ENCODE data around the gene PGAP6. TPM values are rescaled to one million over a fixed set of nuclear protein-coding genes. Genes with fewer than 3 reads are reported as not detected.
"Not testable (repeated sequence)": the region's sequence is repeated elsewhere in the genome, so short reads cannot be mapped to it uniquely, and the experiment has no call there.

Gene PGAP6
- total and polyA plus RNA-seq, 9 of the 15 experiments (the other 6 are each of a cell fraction or from before 2014, with no cell fraction given): 0.45 to 50.2 (median 39.3) TPM

DNA sequence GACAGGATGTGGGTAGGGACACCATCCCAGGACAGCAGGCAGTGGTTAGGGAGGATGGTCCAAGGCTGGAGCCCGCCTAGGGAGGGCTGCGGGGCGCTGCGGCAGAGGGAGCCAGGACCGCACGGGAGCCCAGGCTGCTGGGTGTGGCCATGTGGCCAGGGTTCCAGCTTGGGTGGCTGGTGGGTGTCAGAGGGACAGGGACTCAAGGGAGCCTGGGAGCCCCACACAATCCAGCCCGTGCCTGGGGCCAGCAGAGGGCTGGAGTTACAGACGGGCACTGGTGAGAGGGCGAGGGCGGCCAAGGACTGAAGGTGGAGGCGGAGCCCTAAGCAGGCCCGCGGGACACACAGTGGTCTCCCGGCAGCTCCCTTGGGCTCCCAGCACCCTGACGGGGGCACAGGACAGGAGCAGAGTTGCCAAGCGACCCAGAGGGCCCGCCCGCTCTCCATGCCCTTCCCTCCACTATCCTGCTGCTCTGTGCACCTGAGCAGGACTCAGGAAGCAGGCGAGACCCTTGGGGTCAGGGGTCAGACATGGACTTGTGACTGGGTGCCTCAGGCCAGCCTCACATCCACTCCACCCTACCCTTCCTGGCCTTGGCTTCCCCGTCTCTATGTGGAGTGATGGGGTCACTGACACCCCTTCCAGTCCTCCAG is 18.5 kb downstream of the PGAP6 start (continued):
- TF ChIP-seq, protein P1, sequence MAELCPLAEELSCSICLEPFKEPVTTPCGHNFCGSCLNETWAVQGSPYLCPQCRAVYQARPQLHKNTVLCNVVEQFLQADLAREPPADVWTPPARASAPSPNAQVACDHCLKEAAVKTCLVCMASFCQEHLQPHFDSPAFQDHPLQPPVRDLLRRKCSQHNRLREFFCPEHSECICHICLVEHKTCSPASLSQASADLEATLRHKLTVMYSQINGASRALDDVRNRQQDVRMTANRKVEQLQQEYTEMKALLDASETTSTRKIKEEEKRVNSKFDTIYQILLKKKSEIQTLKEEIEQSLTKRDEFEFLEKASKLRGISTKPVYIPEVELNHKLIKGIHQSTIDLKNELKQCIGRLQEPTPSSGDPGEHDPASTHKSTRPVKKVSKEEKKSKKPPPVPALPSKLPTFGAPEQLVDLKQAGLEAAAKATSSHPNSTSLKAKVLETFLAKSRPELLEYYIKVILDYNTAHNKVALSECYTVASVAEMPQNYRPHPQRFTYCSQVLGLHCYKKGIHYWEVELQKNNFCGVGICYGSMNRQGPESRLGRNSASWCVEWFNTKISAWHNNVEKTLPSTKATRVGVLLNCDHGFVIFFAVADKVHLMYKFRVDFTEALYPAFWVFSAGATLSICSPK (IDR thresholded peaks at IDR 0.05; ENCODE audit: borderline replicate concordance): no peak
- TF ChIP-seq CREB1 (IDR thresholded peaks at IDR 0.05) (no peak), CREB1 (CRISPR knock-in tag; IDR thresholded peaks at IDR 0.05) (no peak), ZNF143 (CRISPR knock-in tag; IDR thresholded peaks at IDR 0.05) (no peak), RAD51 (IDR thresholded peaks at IDR 0.05; ENCODE audit: borderline replicate concordance, low read depth) (no peak), LEF1 (IDR thresholded peaks at IDR 0.05) (no peak), MYC (IDR thresholded peaks at IDR 0.05; ENCODE audit: low read depth, low read length) (no peak), MYC (CRISPR knock-in tag; IDR thresholded peaks at IDR 0.05; ENCODE audit: borderline replicate concordance, low read depth) (no peak)
- TF ChIP-seq, protein P2, sequence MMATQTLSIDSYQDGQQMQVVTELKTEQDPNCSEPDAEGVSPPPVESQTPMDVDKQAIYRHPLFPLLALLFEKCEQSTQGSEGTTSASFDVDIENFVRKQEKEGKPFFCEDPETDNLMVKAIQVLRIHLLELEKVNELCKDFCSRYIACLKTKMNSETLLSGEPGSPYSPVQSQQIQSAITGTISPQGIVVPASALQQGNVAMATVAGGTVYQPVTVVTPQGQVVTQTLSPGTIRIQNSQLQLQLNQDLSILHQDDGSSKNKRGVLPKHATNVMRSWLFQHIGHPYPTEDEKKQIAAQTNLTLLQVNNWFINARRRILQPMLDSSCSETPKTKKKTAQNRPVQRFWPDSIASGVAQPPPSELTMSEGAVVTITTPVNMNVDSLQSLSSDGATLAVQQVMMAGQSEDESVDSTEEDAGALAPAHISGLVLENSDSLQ (IDR thresholded peaks at IDR 0.05): no peak
- TF ChIP-seq, protein P3, sequence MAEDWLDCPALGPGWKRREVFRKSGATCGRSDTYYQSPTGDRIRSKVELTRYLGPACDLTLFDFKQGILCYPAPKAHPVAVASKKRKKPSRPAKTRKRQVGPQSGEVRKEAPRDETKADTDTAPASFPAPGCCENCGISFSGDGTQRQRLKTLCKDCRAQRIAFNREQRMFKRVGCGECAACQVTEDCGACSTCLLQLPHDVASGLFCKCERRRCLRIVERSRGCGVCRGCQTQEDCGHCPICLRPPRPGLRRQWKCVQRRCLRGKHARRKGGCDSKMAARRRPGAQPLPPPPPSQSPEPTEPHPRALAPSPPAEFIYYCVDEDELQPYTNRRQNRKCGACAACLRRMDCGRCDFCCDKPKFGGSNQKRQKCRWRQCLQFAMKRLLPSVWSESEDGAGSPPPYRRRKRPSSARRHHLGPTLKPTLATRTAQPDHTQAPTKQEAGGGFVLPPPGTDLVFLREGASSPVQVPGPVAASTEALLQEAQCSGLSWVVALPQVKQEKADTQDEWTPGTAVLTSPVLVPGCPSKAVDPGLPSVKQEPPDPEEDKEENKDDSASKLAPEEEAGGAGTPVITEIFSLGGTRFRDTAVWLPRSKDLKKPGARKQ (CRISPR knock-in tag; IDR thresholded peaks at IDR 0.05): no peak
- TF ChIP-seq, protein P4, sequence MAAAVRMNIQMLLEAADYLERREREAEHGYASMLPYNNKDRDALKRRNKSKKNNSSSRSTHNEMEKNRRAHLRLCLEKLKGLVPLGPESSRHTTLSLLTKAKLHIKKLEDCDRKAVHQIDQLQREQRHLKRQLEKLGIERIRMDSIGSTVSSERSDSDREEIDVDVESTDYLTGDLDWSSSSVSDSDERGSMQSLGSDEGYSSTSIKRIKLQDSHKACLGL (CRISPR knock-in tag; IDR thresholded peaks at IDR 0.05; ENCODE audit: borderline replicate concordance, poor library complexity, severe bottlenecking): no peak

DNA sequence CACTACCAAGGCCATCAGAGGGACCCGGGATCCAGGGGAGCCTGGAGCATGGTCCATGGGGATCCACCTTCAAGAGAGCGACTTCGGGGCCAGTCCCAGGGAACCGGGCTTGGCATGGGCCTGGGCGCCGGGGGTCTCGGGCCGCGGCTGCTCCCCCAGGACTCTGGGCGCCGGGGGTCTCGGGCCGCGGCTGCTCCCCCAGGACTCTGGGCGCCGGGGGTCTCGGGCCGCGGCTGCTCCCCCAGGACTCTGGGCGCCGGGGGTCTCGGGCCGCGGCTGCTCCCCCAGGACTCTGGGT is 19.1 kb downstream of the PGAP6 start:
- H3K4me3 ChIP-seq; H3K27me3 ChIP-seq (ENCODE audit: control insufficient read depth in 2 of 2, insufficient read depth in 2 of 2, low read length in 2 of 2); ATAC-seq; FAIRE-seq; H3K9me1 ChIP-seq (ENCODE audit: control insufficient read depth, insufficient read depth, low read length); H3K9me3 ChIP-seq (replicated peaks; ENCODE audit: control insufficient read depth, insufficient read depth, low read depth, low read length); H4K20me1 ChIP-seq (replicated peaks; ENCODE audit: control insufficient read depth, insufficient read depth, low read length); H3K4me2 ChIP-seq (ENCODE audit: insufficient read depth, low read length); DNase-seq (ENCODE audit: extremely low read depth in 1 of 4, low spot score in 3 of 4); in situ Hi-C loops (cut with MboI); H2AFZ ChIP-seq (ENCODE audit: low read depth, low read length); intact Hi-C loops (cut with micrococcal nuclease); BruUV-seq (replicated peaks); H3K79me2 ChIP-seq (ENCODE audit: control insufficient read depth, insufficient read depth, low read length); H3K27ac ChIP-seq (ENCODE audit: extremely low read depth, low read depth, low read length): not testable (repeated sequence)
- CTCF ChIA-PET (ENCODE audit: low intra/inter-chr PET ratio): interaction anchor here (0.9 to 1.0 kb wide), 2 partner anchors 256 to 297 kb away, joined by 3 to 8 read pairs; no protein-coding TSS in a partner anchor
- Histone ChIP-seq H3K4me1 (replicated peaks in 1 of 2; ENCODE audit: control insufficient read depth in 2 of 2, insufficient read depth in 2 of 2, low read length in 2 of 2) (peaks cover 6 to 80% of the 10 kb centered on the region in 2 experiments; a peak in 4 of 5 replicates), H3K36me3 (ENCODE audit: control insufficient read depth, insufficient read depth, low read length) (peaks cover 18% of the 10 kb centered on the region; the same call in 2 of the 3 replicates), H3K9ac (ENCODE audit: insufficient read depth in 1 of 2, low read depth in 2 of 2, low read length in 2 of 2) (peak overlapping the region in 1 of 2 experiments; percentile 77; a peak in 2 of 4 replicates)
- 72% methylated on average over 7 of the region's 24 CpGs for WGBS (ENCODE audit: insufficient coverage, low coverage, missing lambda C conversion rate)
- POLR2A ChIA-PET: interaction anchor here (0.6 to 1.6 kb wide), 6 partner anchors 8 to 321 kb away, joined by 3 to 4 read pairs (median 4); partner anchors contain the start of genes JMJD8 and MRPL28

Measured in K562 (cell line).